WTC11 (cell line): ENCODE data around the gene TIPARP.

ENCODE experiments used
- MAX ChIP-seq: sonication (generic); formaldehyde crosslinking; IDR thresholded peaks from 2 replicates; pipeline ENCODE4 v1.8.0; 2022; ENCODE audit warnings: mild to moderate bottlenecking, missing genetic modification reagents
- ZNF512 ChIP-seq: sonication (generic); formaldehyde crosslinking; IDR thresholded peaks from 2 replicates; pipeline ENCODE4 v1.8.1; 2022; ENCODE audit warnings: missing genetic modification reagents, borderline replicate concordance

- TF ChIP-seq MAX (CRISPR knock-in tag) (no peak), ZNF512 (CRISPR knock-in tag) (no peak)
These were observed 48.8 kb downstream of the TIPARP start for GRCh38 chr3:156723182-156723619.
